A549 (cell line): ENCODE data around the gene AEBP1.

Experiments
- ATOH8 ChIP-seq: fragments of 250-450 bp; sonication (Bioruptor Pico); IDR thresholded peaks from 2 replicates; pipeline ENCODE4 v1.5.0; 2020; ENCODE audit warnings: low read depth, mild to moderate bottlenecking, moderate library complexity
- CHD2 ChIP-seq: fragments of 150-350 bp; IDR thresholded peaks from 2 replicates; pipeline ENCODE4 v1.6.1; 2014; ENCODE audit warnings: low read length; ENCODE audit not compliant: partially characterized antibody
- CTCF ChIP-seq: fragments of >200 bp; sonication (Bioruptor Twin); formaldehyde crosslinking; IDR thresholded peaks from 3 replicates; pipeline ENCODE4 v1.5.1; 2016
- ELK1 ChIP-seq: fragments of 150-350 bp; IDR thresholded peaks from 2 replicates; pipeline ENCODE4 v1.6.1; 2014; ENCODE audit warnings: low read depth, mild to moderate bottlenecking, low read length
- EP300 ChIP-seq, 2 experiments: fragments of >200 bp; sonication (Bioruptor Twin); formaldehyde crosslinking; IDR thresholded peaks; 2 replicates in 1 of 2; 3 replicates in 1 of 2; pipeline ENCODE4 v1.6.1; 2016 to 2017
- POLR2A ChIP-seq: IDR thresholded peaks from 2 replicates; pipeline ENCODE4 v1.6.1; 2012; ENCODE audit warnings: mild to moderate bottlenecking, low read length
- POLR2AphosphoS2 ChIP-seq: conservative IDR thresholded peaks from 2 replicates; pipeline ENCODE4 v1.6.1; 2012; ENCODE audit warnings: low read length, improper control_type of control experiment, inconsistent platforms
- TP53 ChIP-seq: fragments of 250-450 bp; sonication (Bioruptor Pico); IDR thresholded peaks from 2 replicates; pipeline ENCODE4 v1.5.0; 2021; ENCODE audit warnings: mild to moderate bottlenecking, moderate library complexity

- TF ChIP-seq POLR2A (no peak), POLR2AphosphoS2 (no peak), CTCF (no peak), TP53 (no peak), EP300 (IDR thresholded peaks at IDR 0.05) (no peak), ATOH8 (no peak), CHD2 (no peak), ELK1 (no peak)
Observed at GRCh38 chr7:44059219-44060090, 44.7 kb upstream of the AEBP1 start.
